HG03354 (cell line): ENCODE measurements around the gene PDXDC1.
"Not testable (repeated sequence)": the region's sequence is repeated elsewhere in the genome, so short reads cannot be mapped to it uniquely, and the experiment has no call there.

Experiments used
- ATAC-seq: cut with Tn5 transposase; IDR thresholded peaks from one replicate; pipeline ENCODE4 v1.9.1; 2021; ENCODE audit warnings: mild to moderate bottlenecking; ENCODE audit not compliant: unreplicated experiment, poor library complexity, severe bottlenecking

Gene PDXDC1

GRCh38 chr16:15099366-15099909 lies 124.6 kb downstream of the PDXDC1 start:
- ATAC-seq, result not testable (repeated sequence)

- not testable (repeated sequence) for ATAC-seq
Observed at GRCh38 chr16:15100372-15100987, 125.7 kb downstream of the PDXDC1 start.

GRCh38 chr16:15127641-15128425 lies 153.0 kb downstream of the PDXDC1 start:
- not testable (repeated sequence) for ATAC-seq

- ATAC-seq, result not testable (repeated sequence)
Observed at GRCh38 chr16:15130256-15130932, 155.6 kb downstream of the PDXDC1 start.

- not testable (repeated sequence) for ATAC-seq
Observed at GRCh38 chr16:15130943-15131700, 156.3 kb downstream of the PDXDC1 start.

GRCh38 chr16:15132719-15133428 lies 158.0 kb downstream of the PDXDC1 start:
- not testable (repeated sequence) for ATAC-seq

- ATAC-seq, result not testable (repeated sequence)
Observed at GRCh38 chr16:15133554-15133953, 158.7 kb downstream of the PDXDC1 start.

GRCh38 chr16:15134752-15135482 lies 160.1 kb downstream of the PDXDC1 start:
- ATAC-seq, result not testable (repeated sequence)

- ATAC-seq, result not testable (repeated sequence)
Observed at GRCh38 chr16:15135483-15136360, 160.9 kb downstream of the PDXDC1 start.

- not testable (repeated sequence) for ATAC-seq
Observed at GRCh38 chr16:15137514-15137913, 162.7 kb downstream of the PDXDC1 start.

GRCh38 chr16:15140444-15141365 lies 165.9 kb downstream of the PDXDC1 start:
- not testable (repeated sequence) for ATAC-seq

GRCh38 chr16:15141586-15141985 lies 166.8 kb downstream of the PDXDC1 start:
- ATAC-seq, result no peak

GRCh38 chr16:15142107-15142890 lies 167.5 kb downstream of the PDXDC1 start:
- not testable (repeated sequence) for ATAC-seq

GRCh38 chr16:15142891-15143600 lies 168.2 kb downstream of the PDXDC1 start:
- ATAC-seq, result not testable (repeated sequence)

GRCh38 chr16:15143601-15144091 lies 168.8 kb downstream of the PDXDC1 start:
- not testable (repeated sequence) for ATAC-seq
